Central memory CD8-positive, alpha-beta T cell (primary cell): Measurements from ENCODE around the gene NLK.
"Not testable (repeated sequence)": the region's sequence is repeated elsewhere in the genome, so short reads cannot be mapped to it uniquely, and the experiment has no call there.

ENCODE experiments used
- ATAC-seq: fragments of 150-1000 bp; cut with Tn5 transposase; replicated peaks from 2 replicates; pipeline ENCODE4 v1.10.0; 2022; ENCODE audit warnings: mild to moderate bottlenecking, moderate FRiP score, moderate number of reproducible peaks; ENCODE audit not compliant: poor library complexity, severe bottlenecking; ENCODE audit errors: extremely low read depth
- DNase-seq, 2 donors: peaks; one replicate each; pipeline ENCODE4 v3.0.0; 2021; ENCODE audit warnings: low spot score in 2 of 2
- H3K27ac Mint-ChIP-seq: one replicate; pipeline ENCODE4 v1.8.0; 2022; ENCODE audit warnings: low read depth, mild to moderate bottlenecking, moderate library complexity, mixed read lengths
- H3K27me3 Mint-ChIP-seq: one replicate; pipeline ENCODE4 v1.8.0; 2022; ENCODE audit warnings: mixed read lengths
- H3K36me3 Mint-ChIP-seq: one replicate; pipeline ENCODE4 v1.8.0; 2022; ENCODE audit warnings: mild to moderate bottlenecking, moderate library complexity, mixed read lengths; ENCODE audit not compliant: insufficient read depth
- H3K4me1 Mint-ChIP-seq: one replicate; pipeline ENCODE4 v1.8.0; 2022; ENCODE audit warnings: mixed read lengths
- H3K4me3 Mint-ChIP-seq: one replicate; pipeline ENCODE4 v1.8.0; 2022; ENCODE audit warnings: mild to moderate bottlenecking, moderate library complexity, mixed read lengths
- H3K9me3 Mint-ChIP-seq: one replicate; pipeline ENCODE4 v1.8.0; 2022; ENCODE audit warnings: mixed read lengths

NLK gene

GRCh38 chr17:28178800-28179199 is 136.3 kb downstream of the NLK start:
- no peak for DNase-seq
- no peak overlapping the region for H3K4me3 Mint-ChIP-seq
- peaks cover 8% of the 10 kb centered on the region for H3K4me1 Mint-ChIP-seq

GRCh38 chr17:28180449-28180848 is 138.0 kb downstream of the NLK start:
- H3K4me1 Mint-ChIP-seq = no peaks in the 10 kb centered on the region
- ATAC-seq = no peak
- no peak overlapping the region for H3K27ac Mint-ChIP-seq

More at GRCh38 chr17:28178800-28179199, 136.3 kb downstream of the NLK start:
- Mint-ChIP-seq H3K27ac (no peak overlapping the region), H3K36me3 (no peaks in the 10 kb centered on the region), H3K9me3 (no peaks in the 10 kb centered on the region), H3K27me3 (no peaks in the 10 kb centered on the region)
- no peak for ATAC-seq

GRCh38 chr17:28181568-28181967 is 139.1 kb downstream of the NLK start:
- no peaks in the 10 kb centered on the region for H3K4me1 Mint-ChIP-seq
- no peak overlapping the region for H3K27ac Mint-ChIP-seq
- H3K27me3 Mint-ChIP-seq = no peaks in the 10 kb centered on the region
- H3K9me3 Mint-ChIP-seq = no peaks in the 10 kb centered on the region
- H3K36me3 Mint-ChIP-seq = peaks cover 8% of the 10 kb centered on the region
- no peak overlapping the region for H3K4me3 Mint-ChIP-seq
- ATAC-seq (no peak), DNase-seq (no peak)

More at GRCh38 chr17:28180449-28180848, 138.0 kb downstream of the NLK start:
- no peak for DNase-seq
- no peak overlapping the region for H3K4me3 Mint-ChIP-seq
- H3K9me3 Mint-ChIP-seq = no peaks in the 10 kb centered on the region
- no peaks in the 10 kb centered on the region for H3K36me3 Mint-ChIP-seq
- no peaks in the 10 kb centered on the region for H3K27me3 Mint-ChIP-seq

GRCh38 chr17:28182559-28182958 is 140.1 kb downstream of the NLK start:
- Mint-ChIP-seq H3K27me3 (no peaks in the 10 kb centered on the region), H3K9me3 (no peaks in the 10 kb centered on the region), H3K36me3 (peaks cover 11% of the 10 kb centered on the region), H3K4me1 (no peaks in the 10 kb centered on the region), H3K27ac (no peak overlapping the region), H3K4me3 (no peak overlapping the region)
- DNase-seq = no peak
- no peak for ATAC-seq

- H3K27me3 Mint-ChIP-seq = no peaks in the 10 kb centered on the region
- DNase-seq (no peak), ATAC-seq (no peak)
- no peak overlapping the region for H3K27ac Mint-ChIP-seq
- no peak overlapping the region for H3K4me3 Mint-ChIP-seq
- no peaks in the 10 kb centered on the region for H3K9me3 Mint-ChIP-seq
- peaks cover 12% of the 10 kb centered on the region for H3K36me3 Mint-ChIP-seq
- H3K4me1 Mint-ChIP-seq = no peaks in the 10 kb centered on the region
These were observed 143.2 kb downstream of the NLK start for GRCh38 chr17:28185658-28186057.

GRCh38 chr17:28186472-28186871 is 144.0 kb downstream of the NLK start:
- not testable (repeated sequence) for H3K9me3 Mint-ChIP-seq, H3K27ac Mint-ChIP-seq, H3K27me3 Mint-ChIP-seq, H3K4me3 Mint-ChIP-seq, ATAC-seq, DNase-seq, H3K4me1 Mint-ChIP-seq
- H3K36me3 Mint-ChIP-seq = peaks cover 15% of the 10 kb centered on the region

GRCh38 chr17:28187931-28188330 is 145.5 kb downstream of the NLK start:
- Mint-ChIP-seq H3K27ac (no peak overlapping the region), H3K4me3 (no peak overlapping the region), H3K27me3 (no peaks in the 10 kb centered on the region), H3K4me1 (no peaks in the 10 kb centered on the region), H3K36me3 (peaks cover 17% of the 10 kb centered on the region), H3K9me3 (no peaks in the 10 kb centered on the region)
- no peak for ATAC-seq
- no peak for DNase-seq

GRCh38 chr17:28188841-28189263 is 146.4 kb downstream of the NLK start:
- Mint-ChIP-seq H3K4me1 (no peaks in the 10 kb centered on the region), H3K4me3 (no peak overlapping the region), H3K36me3 (peaks cover 23% of the 10 kb centered on the region), H3K27me3 (no peaks in the 10 kb centered on the region), H3K9me3 (no peaks in the 10 kb centered on the region), H3K27ac (no peak overlapping the region)
- ATAC-seq = no peak
- no peak for DNase-seq

- peak overlapping the region; percentile 10 for H3K27ac Mint-ChIP-seq
- DNase-seq (no peak), ATAC-seq (no peak)
- H3K4me1 Mint-ChIP-seq = no peaks in the 10 kb centered on the region
- no peaks in the 10 kb centered on the region for H3K9me3 Mint-ChIP-seq
- no peaks in the 10 kb centered on the region for H3K27me3 Mint-ChIP-seq
- no peak overlapping the region for H3K4me3 Mint-ChIP-seq
- peaks cover 25% of the 10 kb centered on the region for H3K36me3 Mint-ChIP-seq
These were observed 147.2 kb downstream of the NLK start for GRCh38 chr17:28189667-28190066.

- DNase-seq = no peak
- peak overlapping the region; percentile 57 for H3K27ac Mint-ChIP-seq
- H3K4me3 Mint-ChIP-seq = no peak overlapping the region
- H3K4me1 Mint-ChIP-seq = no peaks in the 10 kb centered on the region
- H3K36me3 Mint-ChIP-seq = peaks cover 27% of the 10 kb centered on the region
- no peak for ATAC-seq
- H3K9me3 Mint-ChIP-seq = no peaks in the 10 kb centered on the region
- H3K27me3 Mint-ChIP-seq = no peaks in the 10 kb centered on the region
These were observed 148.5 kb downstream of the NLK start for GRCh38 chr17:28191018-28191417.

GRCh38 chr17:28193241-28193640 is 150.8 kb downstream of the NLK start:
- H3K27me3 Mint-ChIP-seq = no peaks in the 10 kb centered on the region
- H3K4me1 Mint-ChIP-seq = no peaks in the 10 kb centered on the region
- no peak overlapping the region for H3K27ac Mint-ChIP-seq
- H3K36me3 Mint-ChIP-seq = peaks cover 23% of the 10 kb centered on the region
- no peak for DNase-seq
- no peaks in the 10 kb centered on the region for H3K9me3 Mint-ChIP-seq
- no peak overlapping the region for H3K4me3 Mint-ChIP-seq
- ATAC-seq = no peak

- H3K27me3 Mint-ChIP-seq = no peaks in the 10 kb centered on the region
- H3K9me3 Mint-ChIP-seq = no peaks in the 10 kb centered on the region
- DNase-seq (no peak), ATAC-seq (no peak)
- no peak overlapping the region for H3K4me3 Mint-ChIP-seq
- no peaks in the 10 kb centered on the region for H3K4me1 Mint-ChIP-seq
- H3K36me3 Mint-ChIP-seq = peaks cover 23% of the 10 kb centered on the region
- H3K27ac Mint-ChIP-seq = no peak overlapping the region
These were observed 151.9 kb downstream of the NLK start for GRCh38 chr17:28194382-28194781.

- no peaks in the 10 kb centered on the region for H3K4me1 Mint-ChIP-seq
- no peaks in the 10 kb centered on the region for H3K27me3 Mint-ChIP-seq
- H3K27ac Mint-ChIP-seq = no peak overlapping the region
- peaks cover 20% of the 10 kb centered on the region for H3K36me3 Mint-ChIP-seq
- H3K4me3 Mint-ChIP-seq = no peak overlapping the region
- no peak for DNase-seq
- no peak for ATAC-seq
- no peaks in the 10 kb centered on the region for H3K9me3 Mint-ChIP-seq
These were observed 154.2 kb downstream of the NLK start for GRCh38 chr17:28196636-28197035.

GRCh38 chr17:28199115-28199514 is 156.6 kb downstream of the NLK start:
- no peak overlapping the region for H3K4me3 Mint-ChIP-seq
- peaks cover 10% of the 10 kb centered on the region for H3K36me3 Mint-ChIP-seq
- no peak overlapping the region for H3K27ac Mint-ChIP-seq
- peaks cover 5% of the 10 kb centered on the region for H3K27me3 Mint-ChIP-seq
- H3K4me1 Mint-ChIP-seq = no peaks in the 10 kb centered on the region
- no peak for ATAC-seq
- H3K9me3 Mint-ChIP-seq = no peaks in the 10 kb centered on the region
- DNase-seq = no peak
